Mammary epithelial cell (primary cell): ENCODE measurements around the gene SLIT3.

Source experiments
- EZH2 ChIP-seq: IDR thresholded peaks from 2 replicates; pipeline ENCODE4 v1.6.1; 2012; ENCODE audit warnings: low read length, inconsistent platforms, borderline replicate concordance
- TF ChIP-seq, protein P1 (sequence below), 2 donors: IDR thresholded peaks in 1 of 2; conservative IDR thresholded peaks in 1 of 2; 2 replicates each; pipeline ENCODE4 v1.5.1; 2011 to 2012; ENCODE audit warnings: inconsistent platforms in 2 of 2, low read length in 2 of 2, mild to moderate bottlenecking in 2 of 2, control low read depth in 1 of 2, low read depth in 1 of 2; ENCODE audit not compliant: insufficient read depth in 1 of 2; ENCODE audit errors: extremely low read depth in 1 of 2

DNA sequence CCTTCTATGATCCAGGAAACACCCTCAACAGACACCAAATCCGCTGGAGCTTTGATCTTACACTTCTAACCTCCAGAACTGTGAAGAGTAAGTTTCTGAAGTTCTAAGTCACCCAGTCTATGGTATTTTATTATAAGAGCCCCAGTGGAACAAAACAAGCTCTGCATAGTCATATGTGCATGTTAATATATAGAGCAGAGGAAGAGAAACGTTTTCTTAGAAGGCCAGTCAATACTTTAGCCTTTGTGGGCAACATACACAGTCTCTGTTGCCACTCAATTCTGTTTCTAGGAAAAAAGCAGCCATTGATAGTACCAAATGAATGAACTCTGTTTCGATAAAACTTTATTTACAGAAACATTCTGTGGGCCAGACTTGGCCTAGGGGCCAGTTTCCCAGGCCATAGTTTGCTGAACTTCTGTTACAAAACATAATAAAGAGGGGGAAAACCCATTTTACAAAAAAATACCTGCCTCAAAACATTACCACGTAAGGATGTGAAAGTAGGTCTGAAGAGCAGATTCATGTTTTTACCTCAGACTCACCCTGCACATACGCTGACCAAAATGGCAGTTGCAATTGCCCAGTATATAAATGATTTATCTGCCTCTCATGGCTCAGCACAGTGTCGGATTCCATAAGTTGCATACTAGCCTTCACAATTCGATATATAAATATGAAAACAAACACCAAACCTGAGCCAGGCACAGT, 350.5 kb downstream of the SLIT3 start:
- TF ChIP-seq, protein P1, sequence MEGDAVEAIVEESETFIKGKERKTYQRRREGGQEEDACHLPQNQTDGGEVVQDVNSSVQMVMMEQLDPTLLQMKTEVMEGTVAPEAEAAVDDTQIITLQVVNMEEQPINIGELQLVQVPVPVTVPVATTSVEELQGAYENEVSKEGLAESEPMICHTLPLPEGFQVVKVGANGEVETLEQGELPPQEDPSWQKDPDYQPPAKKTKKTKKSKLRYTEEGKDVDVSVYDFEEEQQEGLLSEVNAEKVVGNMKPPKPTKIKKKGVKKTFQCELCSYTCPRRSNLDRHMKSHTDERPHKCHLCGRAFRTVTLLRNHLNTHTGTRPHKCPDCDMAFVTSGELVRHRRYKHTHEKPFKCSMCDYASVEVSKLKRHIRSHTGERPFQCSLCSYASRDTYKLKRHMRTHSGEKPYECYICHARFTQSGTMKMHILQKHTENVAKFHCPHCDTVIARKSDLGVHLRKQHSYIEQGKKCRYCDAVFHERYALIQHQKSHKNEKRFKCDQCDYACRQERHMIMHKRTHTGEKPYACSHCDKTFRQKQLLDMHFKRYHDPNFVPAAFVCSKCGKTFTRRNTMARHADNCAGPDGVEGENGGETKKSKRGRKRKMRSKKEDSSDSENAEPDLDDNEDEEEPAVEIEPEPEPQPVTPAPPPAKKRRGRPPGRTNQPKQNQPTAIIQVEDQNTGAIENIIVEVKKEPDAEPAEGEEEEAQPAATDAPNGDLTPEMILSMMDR (conservative IDR thresholded peaks at IDR 0.05 in 1 of 2, IDR thresholded peaks at IDR 0.05 in 1 of 2; ENCODE audit: extremely low read depth in 1 of 2, insufficient read depth in 1 of 2, low read depth in 1 of 2, low read length in 2 of 2): no peak
- TF ChIP-seq EZH2: no peak
